ENCODE measurements around the gene LRRC26. TPM values are rescaled to one million over a fixed set of nuclear protein-coding genes. Genes with fewer than 3 reads are reported as not detected.
"Not testable (repeated sequence)": the region's sequence is repeated elsewhere in the genome, so short reads cannot be mapped to it uniquely, and the experiment has no call there.

The LRRC26 gene
- polyA plus RNA-seq, 3 donors = 0.40 to 0.47 TPM; not detected in 1

- 0 to 1% (median 1%) methylated on average over 81 to 86 of the region's 86 CpGs for WGBS, 3 donors
Observed at GRCh38 chr9:137129456-137130175, 40.2 kb downstream of the LRRC26 start.

GRCh38 chr9:137128862-137129455 lies 40.9 kb downstream of the LRRC26 start:
- no peak overlapping the region for H3K27ac ChIP-seq (ENCODE audit: low read depth, low read length)
- 6 to 30% (median 23%) methylated on average over 37 of the region's 37 CpGs for WGBS, 3 donors

More at GRCh38 chr9:137129456-137130175, 40.2 kb downstream of the LRRC26 start:
- no peak overlapping the region for H3K27ac ChIP-seq (ENCODE audit: low read depth, low read length)

GRCh38 chr9:137128158-137128861 lies 41.5 kb downstream of the LRRC26 start:
- no peak overlapping the region for H3K27ac ChIP-seq (ENCODE audit: low read depth, low read length)
- WGBS, 3 donors = 18 to 71% (median 69%) methylated on average over 19 of the region's 19 CpGs

GRCh38 chr9:137127301-137128157 lies 42.3 kb downstream of the LRRC26 start:
- 6 to 22% (median 18%) methylated on average over 24 of the region's 24 CpGs for WGBS, 3 donors

GRCh38 chr9:137126786-137127185 lies 43.1 kb downstream of the LRRC26 start:
- H3K27ac ChIP-seq (ENCODE audit: low read depth, low read length) = no peak overlapping the region
- 17 to 28% (median 28%) methylated on average over 3 of the region's 3 CpGs for WGBS, 3 donors

More at GRCh38 chr9:137127301-137128157, 42.3 kb downstream of the LRRC26 start:
- H3K27ac ChIP-seq (ENCODE audit: low read depth, low read length) = peak overlapping the region; percentile 58

- not testable (repeated sequence) for H3K27ac ChIP-seq (ENCODE audit: low read depth, low read length)
- 88 to 91% (median 90%) methylated on average over 5 of the region's 5 CpGs for WGBS, 3 donors
Observed at GRCh38 chr9:137123952-137124462, 45.8 kb downstream of the LRRC26 start.

GRCh38 chr9:137123468-137123837 lies 46.4 kb downstream of the LRRC26 start:
- WGBS, 3 donors = 73 to 88% (median 77%) methylated on average over 5 of the region's 5 CpGs
- no peak overlapping the region for H3K27ac ChIP-seq (ENCODE audit: low read depth, low read length)

- 87 to 91% (median 88%) methylated on average over 16 of the region's 16 CpGs for WGBS, 3 donors
- H3K27ac ChIP-seq (ENCODE audit: low read depth, low read length) = not testable (repeated sequence)
Observed at GRCh38 chr9:137122796-137123467, 46.9 kb downstream of the LRRC26 start.

- 74 to 76% (median 75%) methylated on average over 21 to 25 of the region's 25 CpGs for WGBS, 3 donors
Observed at GRCh38 chr9:137121927-137122795, 47.7 kb downstream of the LRRC26 start.

More at GRCh38 chr9:137121927-137122795, 47.7 kb downstream of the LRRC26 start:
- H3K27ac ChIP-seq (ENCODE audit: low read depth, low read length) = not testable (repeated sequence)

Other genes with a start within 250 kb of the LRRC26 start
- gene FBXW5, start 225.3 kb downstream of the LRRC26 start, polyA plus RNA-seq = 100 to 1,000 TPM; 102 to 173 (median 139) TPM
- gene C8G, start 224.8 kb downstream of the LRRC26 start, polyA plus RNA-seq = 1 to 10 TPM in 1 of 3 donors, under 1 TPM in 1, not detected in 1; 0.85 to 1.1 TPM
- 1 to 10 TPM in 1 of 3 donors, under 1 TPM in 1, not detected in 1; 0.67 to 1.4 TPM for gene LCN12, start 217.8 kb downstream of the LRRC26 start, polyA plus RNA-seq
- 100 to 1,000 TPM in 1 of 3 donors, 10 to 100 TPM in 2; 22.4 to 185 (median 74.9) TPM for gene PTGDS, start 192.5 kb downstream of the LRRC26 start, polyA plus RNA-seq
- gene LCNL1, start 187.1 kb downstream of the LRRC26 start, polyA plus RNA-seq = under 1 TPM in 2 of 3 donors, not detected in 1; 0.10 to 0.45 TPM
- gene PAXX, start 177.6 kb downstream of the LRRC26 start, polyA plus RNA-seq = 10 to 100 TPM; 34.1 to 51.5 (median 49.1) TPM
- gene CLIC3, start 173.5 kb downstream of the LRRC26 start, polyA plus RNA-seq = 1 to 10 TPM in 2 of 3 donors, under 1 TPM in 1; 0.33 to 3.0 (median 3.0) TPM
- gene ABCA2, start 141.8 kb downstream of the LRRC26 start, polyA plus RNA-seq = 10 to 100 TPM; 15.8 to 42.9 (median 33.1) TPM
- gene FUT7, start 138.0 kb downstream of the LRRC26 start, polyA plus RNA-seq = 1 to 10 TPM in 2 of 3 donors, under 1 TPM in 1; 0.10 to 1.5 (median 1.1) TPM
- 100 to 1,000 TPM in 2 of 3 donors, 10 to 100 TPM in 1; 45.3 to 213 (median 113) TPM for gene NPDC1, start 123.9 kb downstream of the LRRC26 start, polyA plus RNA-seq
- gene ENTPD2, start 116.0 kb downstream of the LRRC26 start, polyA plus RNA-seq = 1 to 10 TPM in 2 of 3 donors, under 1 TPM in 1; 0.61 to 1.6 (median 1.3) TPM
- under 1 TPM; 0.11 to 0.34 (median 0.18) TPM for gene SAPCD2, start 99.5 kb downstream of the LRRC26 start, polyA plus RNA-seq
- gene UAP1L1, start 92.5 kb downstream of the LRRC26 start, polyA plus RNA-seq = 1 to 10 TPM; 3.8 to 9.0 (median 6.0) TPM
- gene MAN1B1, start 83.1 kb downstream of the LRRC26 start, polyA plus RNA-seq = 10 to 100 TPM; 25.8 to 41.6 (median 31.2) TPM
- 100 to 1,000 TPM; 132 to 152 (median 140) TPM for gene DPP7, start 55.3 kb downstream of the LRRC26 start, polyA plus RNA-seq
- under 1 TPM in 1 of 3 donors, not detected in 2; 0.26 TPM for gene GRIN1, start 30.9 kb downstream of the LRRC26 start, polyA plus RNA-seq
- gene TMEM210, start 2.0 kb upstream of the LRRC26 start, polyA plus RNA-seq = not detected
- 10 to 100 TPM; 27.5 to 39.9 (median 38.6) TPM for gene ANAPC2, start 18.5 kb upstream of the LRRC26 start, polyA plus RNA-seq
- gene SSNA1, start 18.6 kb upstream of the LRRC26 start, polyA plus RNA-seq = 100 to 1,000 TPM in 1 of 3 donors, 10 to 100 TPM in 2; 70.9 to 103 (median 98.2) TPM
- gene TPRN, start 30.7 kb upstream of the LRRC26 start, polyA plus RNA-seq = 10 to 100 TPM in 1 of 3 donors, 1 to 10 TPM in 2; 4.3 to 67.8 (median 4.5) TPM
- 10 to 100 TPM; 16.8 to 23.5 (median 22.8) TPM for gene TMEM203, start 35.6 kb upstream of the LRRC26 start, polyA plus RNA-seq
- 1 to 10 TPM; 4.9 to 8.4 (median 8.2) TPM for gene NDOR1, start 35.6 kb upstream of the LRRC26 start, polyA plus RNA-seq
- gene RNF208, start 52.2 kb upstream of the LRRC26 start, polyA plus RNA-seq = 1 to 10 TPM; 2.8 to 4.0 (median 3.5) TPM
- under 1 TPM in 2 of 3 donors, not detected in 1; 0.20 to 0.88 TPM for gene CYSRT1, start 55.1 kb upstream of the LRRC26 start, polyA plus RNA-seq
- under 1 TPM in 1 of 3 donors, not detected in 2; 0.18 TPM for gene RNF224, start 57.5 kb upstream of the LRRC26 start, polyA plus RNA-seq
- under 1 TPM in 2 of 3 donors, not detected in 1; 0.04 to 0.06 TPM for gene SLC34A3, start 60.9 kb upstream of the LRRC26 start, polyA plus RNA-seq
- gene TUBB4B, start 71.2 kb upstream of the LRRC26 start, polyA plus RNA-seq = 100 to 1,000 TPM in 2 of 3 donors, 10 to 100 TPM in 1; 88.8 to 317 (median 145) TPM
- gene STPG3, start 81.2 kb upstream of the LRRC26 start, polyA plus RNA-seq = under 1 TPM in 1 of 3 donors, not detected in 2; 0.16 TPM
- gene NELFB, start 85.3 kb upstream of the LRRC26 start, polyA plus RNA-seq = 10 to 100 TPM; 36.1 to 38.9 (median 37.9) TPM
- gene TOR4A, start 107.7 kb upstream of the LRRC26 start, polyA plus RNA-seq = 1 to 10 TPM; 2.1 to 5.8 (median 5.5) TPM
- gene NRARP, start 132.2 kb upstream of the LRRC26 start, polyA plus RNA-seq = 1 to 10 TPM; 2.3 to 5.9 (median 3.8) TPM